Measurements from ENCODE around the gene HIVEP3. TPM values are rescaled to one million over a fixed set of nuclear protein-coding genes. Genes with fewer than 3 reads are reported as not detected.
A peak's percentile ranks its signal among the peaks of the same experiment; 100 is the strongest.

HIVEP3 gene
- total RNA-seq, 2 donors from 2014 or later, result 4.7 to 5.8 TPM

DNA sequence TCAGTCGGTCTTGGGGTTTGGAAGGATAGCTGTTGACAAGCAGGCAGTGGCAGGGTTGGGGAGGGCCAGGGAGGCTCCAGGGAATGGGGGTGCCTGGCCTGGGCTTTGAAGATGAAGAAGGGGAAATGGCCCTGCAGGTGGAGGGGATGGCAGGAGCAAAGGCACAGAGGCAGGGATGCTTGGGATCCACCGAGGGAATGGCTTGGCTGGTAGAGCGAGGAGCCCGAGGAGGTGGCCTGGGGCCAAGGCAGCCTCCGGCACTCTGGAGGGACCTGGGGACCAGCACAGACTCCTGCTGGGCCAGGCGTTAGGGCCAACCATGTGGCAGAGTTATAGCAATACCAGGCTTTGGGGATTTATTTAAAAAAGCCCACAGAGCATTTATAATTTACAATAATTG lies 371.4 kb downstream of the HIVEP3 start:
- no peak for DNase-seq (ENCODE audit: low spot score)
- Histone ChIP-seq H3K4me1 (peaks cover 0 to 6% of the 10 kb centered on the region in 2 donors), H3K4me3 (no peak overlapping the region), H3K36me3 (no peaks in the 10 kb centered on the region), H3K27me3 (no peaks in the 10 kb centered on the region), H3K27ac (no peak overlapping the region), H3K9me3 (no peaks in the 10 kb centered on the region)
- TF ChIP-seq, protein P1, sequence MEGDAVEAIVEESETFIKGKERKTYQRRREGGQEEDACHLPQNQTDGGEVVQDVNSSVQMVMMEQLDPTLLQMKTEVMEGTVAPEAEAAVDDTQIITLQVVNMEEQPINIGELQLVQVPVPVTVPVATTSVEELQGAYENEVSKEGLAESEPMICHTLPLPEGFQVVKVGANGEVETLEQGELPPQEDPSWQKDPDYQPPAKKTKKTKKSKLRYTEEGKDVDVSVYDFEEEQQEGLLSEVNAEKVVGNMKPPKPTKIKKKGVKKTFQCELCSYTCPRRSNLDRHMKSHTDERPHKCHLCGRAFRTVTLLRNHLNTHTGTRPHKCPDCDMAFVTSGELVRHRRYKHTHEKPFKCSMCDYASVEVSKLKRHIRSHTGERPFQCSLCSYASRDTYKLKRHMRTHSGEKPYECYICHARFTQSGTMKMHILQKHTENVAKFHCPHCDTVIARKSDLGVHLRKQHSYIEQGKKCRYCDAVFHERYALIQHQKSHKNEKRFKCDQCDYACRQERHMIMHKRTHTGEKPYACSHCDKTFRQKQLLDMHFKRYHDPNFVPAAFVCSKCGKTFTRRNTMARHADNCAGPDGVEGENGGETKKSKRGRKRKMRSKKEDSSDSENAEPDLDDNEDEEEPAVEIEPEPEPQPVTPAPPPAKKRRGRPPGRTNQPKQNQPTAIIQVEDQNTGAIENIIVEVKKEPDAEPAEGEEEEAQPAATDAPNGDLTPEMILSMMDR (IDR thresholded peaks at IDR 0.05), result no peak

DNA sequence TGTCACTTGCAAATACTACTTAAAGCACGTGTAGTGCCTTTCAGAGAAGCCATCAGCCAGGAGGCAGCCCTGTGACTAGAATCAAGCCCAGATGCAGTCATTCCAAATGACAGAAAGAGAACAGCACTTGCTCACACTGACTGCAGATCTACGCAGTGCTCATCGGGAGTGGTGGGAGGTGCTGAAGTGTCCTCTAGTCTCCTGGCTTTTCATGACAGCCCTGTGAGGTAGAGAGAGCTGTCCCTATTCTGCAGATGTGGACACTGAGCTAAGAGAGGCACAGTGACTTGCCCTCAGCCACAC lies 371.9 kb downstream of the HIVEP3 start:
- DNase-seq (ENCODE audit: low spot score), result no peak
- Histone ChIP-seq H3K9me3 (no peaks in the 10 kb centered on the region), H3K4me1 (peaks cover 0 to 6% of the 10 kb centered on the region in 2 donors), H3K4me3 (no peak overlapping the region), H3K27me3 (no peaks in the 10 kb centered on the region), H3K36me3 (no peaks in the 10 kb centered on the region), H3K27ac (no peak overlapping the region)
- TF ChIP-seq, protein P1 (IDR thresholded peaks at IDR 0.05), result no peak

DNA sequence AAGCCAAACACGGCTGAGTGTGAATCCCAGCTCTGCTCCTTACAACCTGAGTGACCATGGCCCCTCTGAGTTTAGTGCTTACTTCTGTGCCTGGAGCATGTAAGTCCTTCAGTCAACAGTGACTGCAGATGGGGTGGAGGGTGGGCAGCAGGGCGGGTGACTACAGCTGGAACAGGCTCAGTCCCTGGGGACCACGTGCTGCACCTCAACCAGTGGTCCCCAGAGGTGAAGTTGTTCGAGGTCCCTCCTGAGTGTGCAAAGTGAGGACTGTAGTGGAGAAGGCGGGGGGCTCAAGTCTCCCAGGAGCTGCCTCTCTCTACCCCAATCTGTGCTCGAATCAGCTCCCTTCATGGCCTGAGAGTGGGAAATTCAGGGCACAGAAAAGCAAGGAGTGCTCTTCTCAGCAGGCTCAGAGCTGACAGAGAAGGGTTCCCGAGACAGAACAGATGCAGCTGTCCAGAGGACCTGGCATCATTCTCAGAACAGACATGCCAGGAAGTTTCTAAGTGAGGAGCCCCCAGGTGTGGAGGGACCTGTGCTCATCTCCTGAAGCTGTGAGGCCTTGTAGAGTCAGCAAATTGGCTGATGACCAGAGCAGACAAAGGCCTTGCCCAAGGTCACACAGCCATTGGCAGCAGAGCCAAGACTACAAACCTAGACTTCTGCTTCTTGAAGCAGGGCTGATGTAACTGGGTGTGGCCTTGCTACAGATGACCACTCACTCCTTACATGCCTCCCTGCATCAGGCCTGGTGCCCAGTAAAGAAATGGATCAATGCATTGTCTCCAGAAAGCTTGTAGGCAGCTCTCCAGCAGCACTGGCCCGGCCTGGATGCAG lies 372.5 kb downstream of the HIVEP3 start:
- DNase-seq (ENCODE audit: low spot score), result no peak
- peak overlapping the region in 1 of 2 donors; percentile 11 for H3K27ac ChIP-seq
- TF ChIP-seq, protein P1 (IDR thresholded peaks at IDR 0.05), result no peak

DNA sequence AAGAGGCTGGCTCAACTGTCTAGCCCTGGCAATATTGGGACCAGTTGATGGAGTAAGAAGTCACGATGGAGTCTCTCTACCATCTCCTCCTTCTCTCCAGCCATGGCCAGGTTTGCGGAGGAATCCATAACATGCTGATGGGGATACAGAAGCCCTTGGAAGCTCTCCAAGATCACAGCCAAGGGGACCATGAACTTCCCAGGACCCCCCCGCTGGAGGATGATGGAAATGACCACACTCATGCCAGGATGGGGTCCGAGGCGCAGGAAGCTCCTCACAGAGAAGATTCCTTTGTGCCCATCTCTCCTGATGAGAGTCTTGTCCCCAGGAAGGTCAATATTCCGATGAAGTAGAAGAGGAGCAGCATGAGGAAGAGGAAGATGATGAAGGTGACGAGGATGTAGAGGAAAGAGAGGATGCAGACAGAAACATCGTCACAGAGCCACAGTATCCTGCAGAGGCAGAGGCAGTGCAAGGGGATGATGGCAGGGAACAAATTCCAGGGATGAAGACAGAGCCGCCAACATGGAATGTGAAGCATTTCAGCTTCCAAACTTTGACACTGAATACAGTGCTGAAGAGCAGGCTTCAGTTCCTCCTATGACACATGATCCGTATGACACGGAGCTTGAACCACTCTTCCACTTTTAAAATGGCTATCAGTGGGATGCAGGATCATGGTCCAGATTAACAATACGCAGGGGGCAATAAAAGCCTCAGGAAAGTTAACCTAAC lies 376.4 kb downstream of the HIVEP3 start:
- Histone ChIP-seq H3K9me3 (no peaks in the 10 kb centered on the region), H3K27me3 (no peaks in the 10 kb centered on the region), H3K4me1 (peaks cover 0 to 36% of the 10 kb centered on the region in 2 donors), H3K4me3 (no peak overlapping the region), H3K36me3 (no peaks in the 10 kb centered on the region), H3K27ac (peak overlapping the region; percentile 22 to 40)
- TF ChIP-seq, protein P1 (IDR thresholded peaks at IDR 0.05), result no peak
- no peak for DNase-seq (ENCODE audit: low spot score)

More for the DNA sequence above, 372.5 kb downstream of the HIVEP3 start:
- Histone ChIP-seq H3K4me3 (no peak overlapping the region), H3K9me3 (no peaks in the 10 kb centered on the region), H3K4me1 (peaks cover 0 to 9% of the 10 kb centered on the region in 2 donors), H3K27me3 (no peaks in the 10 kb centered on the region), H3K36me3 (no peaks in the 10 kb centered on the region)

DNA sequence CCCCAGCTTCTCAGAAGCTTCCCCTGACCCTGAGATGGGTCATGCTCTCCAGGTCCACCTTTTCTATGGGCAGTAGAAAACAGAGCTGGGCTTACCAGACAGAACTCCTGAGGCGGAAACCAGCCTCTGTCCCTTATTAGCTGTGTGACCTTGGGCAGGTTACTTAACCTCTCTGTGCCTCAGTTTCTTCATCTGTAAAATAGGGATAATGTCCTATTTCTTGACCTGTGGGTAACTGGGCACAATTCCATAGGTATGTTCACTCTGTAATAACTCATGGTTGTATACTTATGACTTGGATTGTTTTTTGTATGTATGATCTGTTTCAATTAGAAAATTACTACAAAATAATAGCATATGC lies 377.1 kb downstream of the HIVEP3 start:
- DNase-seq (ENCODE audit: low spot score), result no peak
- H3K9me3 ChIP-seq, result no peaks in the 10 kb centered on the region
- TF ChIP-seq, protein P1 (IDR thresholded peaks at IDR 0.05), result no peak
- H3K36me3 ChIP-seq, result no peaks in the 10 kb centered on the region
- no peak overlapping the region for H3K4me3 ChIP-seq
- H3K27ac ChIP-seq, result peak overlapping the region; percentile 29 to 64
- H3K27me3 ChIP-seq, result no peaks in the 10 kb centered on the region
- H3K4me1 ChIP-seq, result peaks cover 0 to 40% of the 10 kb centered on the region in 2 donors

Data from right atrium auricular region (tissue), 2 donors.